HEK293 (cell line): ENCODE results near the gene NFIB.

Experiments
- CTCF ChIA-PET: fragments of 350-600 bp; formaldehyde crosslinking; extraction: SDS; loops from one replicate; lab custom pipeline; 2021; ENCODE audit warnings: antibody characterized with exemption; lab: Yijun Ruan, JAX
- POLR2A ChIA-PET: fragments of 300-600 bp; formaldehyde crosslinking; extraction: SDS; loops from one replicate; lab custom pipeline; 2020; ENCODE audit warnings: antibody characterized with exemption, inconsistent platforms; lab: Yijun Ruan, JAX
- H3K27ac ChIP-seq: fragments of 200-500 bp; sonication (Bioruptor generic); 2 replicates; pipeline ENCODE4 v1.5.1; 2014; ENCODE audit warnings: low read depth, low read length, control low read depth, inconsistent platforms; ENCODE audit errors: extremely low read depth
- H3K36me3 ChIP-seq, 2 experiments: fragments of 200-500 bp in 1 of 2; sonication (Bioruptor generic) in 1 of 2; 1 replicate in 1 of 2; 2 replicates in 1 of 2; pipeline ENCODE4 v1.5.1; 2014 to 2017; ENCODE audit warnings: inconsistent platforms in 2 of 2, low read length in 2 of 2; ENCODE audit not compliant: control insufficient read depth in 2 of 2, insufficient read depth in 1 of 2
- H3K4me1 ChIP-seq: fragments of 200-500 bp; sonication (Bioruptor generic); 2 replicates; pipeline ENCODE4 v1.5.1; 2014; ENCODE audit warnings: mild to moderate bottlenecking, low read length, inconsistent platforms; ENCODE audit not compliant: control insufficient read depth, insufficient read depth
- H3K4me3 ChIP-seq: 2 replicates; pipeline ENCODE4 v1.5.1; 2011; ENCODE audit warnings: low read depth, mild to moderate bottlenecking, control low read depth, low read length, moderate library complexity
- H3K9me3 ChIP-seq: fragments of 200-500 bp; sonication (Bioruptor generic); 2 replicates; pipeline ENCODE4 v1.5.1; 2014; ENCODE audit warnings: low read depth, low read length, inconsistent platforms; ENCODE audit not compliant: control insufficient read depth, insufficient read depth
- FEZF1 ChIP-seq: fragments of 450-650 bp; formaldehyde crosslinking; IDR thresholded peaks from 2 replicates; pipeline ENCODE4 v1.5.1; 2016; ENCODE audit warnings: missing biosample characterization, missing genetic modification characterization
- GLI2 ChIP-seq: fragments of 450-650 bp; formaldehyde crosslinking; IDR thresholded peaks from 2 replicates; pipeline ENCODE4; 2017; ENCODE audit warnings: missing biosample characterization, missing genetic modification characterization, low read depth, borderline replicate concordance
- GLI4 ChIP-seq: fragments of 450-650 bp; formaldehyde crosslinking; IDR thresholded peaks from 2 replicates; pipeline ENCODE4 v1.5.1; 2016; ENCODE audit warnings: missing biosample characterization, missing genetic modification characterization
- PRDM1 ChIP-seq: fragments of 450-650 bp; formaldehyde crosslinking; IDR thresholded peaks from 2 replicates; pipeline ENCODE4; 2016; ENCODE audit warnings: missing biosample characterization, missing genetic modification characterization
- SETDB1 ChIP-seq: IDR thresholded peaks from one replicate; pipeline ENCODE4 v1.6.1; 2017; ENCODE audit warnings: mild to moderate bottlenecking, low read length, moderate library complexity, mixed read lengths; ENCODE audit not compliant: insufficient read length
- TSHZ1 ChIP-seq: fragments of 450-650 bp; formaldehyde crosslinking; IDR thresholded peaks from 2 replicates; pipeline ENCODE4 v1.5.1; 2016; ENCODE audit warnings: missing biosample characterization, missing genetic modification characterization, borderline replicate concordance
- ZNF426 ChIP-seq: fragments of 450-650 bp; formaldehyde crosslinking; IDR thresholded peaks from 2 replicates; pipeline ENCODE4 v1.5.1; 2017; ENCODE audit warnings: missing biosample characterization, missing genetic modification characterization, mild to moderate bottlenecking, inconsistent platforms, moderate library complexity
- ZNF843 ChIP-seq: fragments of 450-650 bp; formaldehyde crosslinking; IDR thresholded peaks from 2 replicates; pipeline ENCODE4 v1.5.1; 2016; ENCODE audit warnings: missing biosample characterization, missing genetic modification characterization
- TF ChIP-seq, protein P1 (sequence below): fragments of 450-650 bp; formaldehyde crosslinking; IDR thresholded peaks from 2 replicates; pipeline ENCODE4 v1.5.1; 2016; ENCODE audit warnings: missing biosample characterization, missing genetic modification characterization
- TF ChIP-seq, protein P2 (sequence below): fragments of 450-650 bp; formaldehyde crosslinking; IDR thresholded peaks from 2 replicates; pipeline ENCODE4 v1.5.1; 2016; ENCODE audit warnings: missing biosample characterization, missing genetic modification characterization
- TF ChIP-seq, protein P3 (sequence below): fragments of 450-650 bp; formaldehyde crosslinking; IDR thresholded peaks from 2 replicates; pipeline ENCODE4 v1.5.1; 2016; ENCODE audit warnings: missing biosample characterization, missing genetic modification characterization, borderline replicate concordance

Gene NFIB

DNA sequence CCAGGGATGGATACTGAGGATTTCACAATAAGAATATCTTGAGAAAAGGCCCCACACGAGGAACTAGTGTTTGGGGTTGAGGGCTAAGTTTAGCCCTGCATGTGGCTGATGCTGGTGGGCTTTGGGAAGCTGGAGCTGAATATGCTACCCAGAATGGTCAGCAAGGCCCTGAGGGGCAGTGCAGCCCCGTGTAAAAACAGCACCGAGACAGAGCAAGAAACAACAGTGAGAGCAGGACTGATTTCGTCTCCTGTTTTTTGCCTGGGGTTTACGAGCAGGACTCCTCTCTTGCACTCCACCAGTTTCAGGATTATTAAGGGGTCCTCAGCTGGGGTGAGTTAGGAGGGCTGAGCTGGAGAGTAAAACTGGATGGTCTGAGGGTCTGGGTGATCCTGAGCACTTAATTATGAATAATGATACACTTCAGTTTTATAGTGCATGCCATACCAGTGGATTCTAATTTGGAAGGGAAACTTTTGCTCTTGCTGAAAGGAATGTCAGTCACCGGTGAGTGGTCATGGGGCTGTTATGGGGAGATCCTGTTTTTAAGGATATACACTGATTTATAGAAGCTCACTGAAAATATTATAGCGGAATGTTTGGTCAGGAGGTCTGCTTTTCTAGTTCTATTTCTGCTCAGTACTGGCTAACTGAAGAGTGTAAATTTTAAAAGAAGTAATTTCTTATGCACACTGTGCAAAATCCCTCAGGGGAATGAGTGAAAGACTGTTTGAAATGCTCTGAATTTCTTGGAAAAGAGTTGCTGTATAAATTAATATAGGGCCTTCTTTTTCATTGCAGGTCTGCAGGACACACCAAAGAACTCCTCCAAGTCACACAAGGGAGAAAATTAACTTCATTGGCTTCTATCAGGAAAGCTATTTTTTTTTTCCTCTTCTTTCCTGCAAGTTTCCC lies 42.7 kb upstream of the NFIB start:
- no peaks in the 10 kb centered on the region for H3K36me3 ChIP-seq
- ChIA-PET CTCF (interaction anchor here (0.6 to 1.2 kb wide), 6 partner anchors 20 to 496 kb away, joined by 3 to 4 read pairs (median 3); no protein-coding TSS in a partner anchor), POLR2A (no interaction called here)

GRCh38 chr9:14354201-14354600 lies 40.3 kb upstream of the NFIB start:
- Histone ChIP-seq H3K4me1 (peaks cover 3% of the 10 kb centered on the region; the same call in 1 of the 2 replicates), H3K27ac (no peak overlapping the region), H3K4me3 (no peak overlapping the region), H3K36me3 (no peaks in the 10 kb centered on the region), H3K9me3 (no peaks in the 10 kb centered on the region)
- TF ChIP-seq GLI2 (tag by site-specific recombination) = no peak
- TF ChIP-seq GLI4 (tag by site-specific recombination) = no peak
- TF ChIP-seq ZNF426 = no peak
- TF ChIP-seq TSHZ1 (tag by site-specific recombination) = no peak
- TF ChIP-seq, protein P1, sequence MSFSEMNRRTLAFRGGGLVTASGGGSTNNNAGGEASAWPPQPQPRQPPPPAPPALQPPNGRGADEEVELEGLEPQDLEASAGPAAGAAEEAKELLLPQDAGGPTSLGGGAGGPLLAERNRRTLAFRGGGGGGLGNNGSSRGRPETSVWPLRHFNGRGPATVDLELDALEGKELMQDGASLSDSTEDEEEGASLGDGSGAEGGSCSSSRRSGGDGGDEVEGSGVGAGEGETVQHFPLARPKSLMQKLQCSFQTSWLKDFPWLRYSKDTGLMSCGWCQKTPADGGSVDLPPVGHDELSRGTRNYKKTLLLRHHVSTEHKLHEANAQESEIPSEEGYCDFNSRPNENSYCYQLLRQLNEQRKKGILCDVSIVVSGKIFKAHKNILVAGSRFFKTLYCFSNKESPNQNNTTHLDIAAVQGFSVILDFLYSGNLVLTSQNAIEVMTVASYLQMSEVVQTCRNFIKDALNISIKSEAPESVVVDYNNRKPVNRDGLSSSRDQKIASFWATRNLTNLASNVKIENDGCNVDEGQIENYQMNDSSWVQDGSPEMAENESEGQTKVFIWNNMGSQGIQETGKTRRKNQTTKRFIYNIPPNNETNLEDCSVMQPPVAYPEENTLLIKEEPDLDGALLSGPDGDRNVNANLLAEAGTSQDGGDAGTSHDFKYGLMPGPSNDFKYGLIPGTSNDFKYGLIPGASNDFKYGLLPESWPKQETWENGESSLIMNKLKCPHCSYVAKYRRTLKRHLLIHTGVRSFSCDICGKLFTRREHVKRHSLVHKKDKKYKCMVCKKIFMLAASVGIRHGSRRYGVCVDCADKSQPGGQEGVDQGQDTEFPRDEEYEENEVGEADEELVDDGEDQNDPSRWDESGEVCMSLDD (tag by site-specific recombination) = no peak
- TF ChIP-seq PRDM1 (tag by site-specific recombination) = no peak
- TF ChIP-seq FEZF1 (tag by site-specific recombination) = no peak
- no peak for TF ChIP-seq ZNF843 (tag by site-specific recombination)
- TF ChIP-seq, protein P2, sequence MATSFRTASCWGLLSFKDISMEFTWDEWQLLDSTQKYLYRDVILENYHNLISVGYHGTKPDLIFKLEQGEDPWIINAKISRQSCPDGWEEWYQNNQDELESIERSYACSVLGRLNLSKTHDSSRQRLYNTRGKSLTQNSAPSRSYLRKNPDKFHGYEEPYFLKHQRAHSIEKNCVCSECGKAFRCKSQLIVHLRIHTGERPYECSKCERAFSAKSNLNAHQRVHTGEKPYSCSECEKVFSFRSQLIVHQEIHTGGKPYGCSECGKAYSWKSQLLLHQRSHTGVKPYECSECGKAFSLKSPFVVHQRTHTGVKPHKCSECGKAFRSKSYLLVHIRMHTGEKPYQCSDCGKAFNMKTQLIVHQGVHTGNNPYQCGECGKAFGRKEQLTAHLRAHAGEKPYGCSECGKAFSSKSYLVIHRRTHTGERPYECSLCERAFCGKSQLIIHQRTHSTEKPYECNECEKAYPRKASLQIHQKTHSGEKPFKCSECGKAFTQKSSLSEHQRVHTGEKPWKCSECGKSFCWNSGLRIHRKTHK (tag by site-specific recombination) = no peak
- TF ChIP-seq, protein P3, sequence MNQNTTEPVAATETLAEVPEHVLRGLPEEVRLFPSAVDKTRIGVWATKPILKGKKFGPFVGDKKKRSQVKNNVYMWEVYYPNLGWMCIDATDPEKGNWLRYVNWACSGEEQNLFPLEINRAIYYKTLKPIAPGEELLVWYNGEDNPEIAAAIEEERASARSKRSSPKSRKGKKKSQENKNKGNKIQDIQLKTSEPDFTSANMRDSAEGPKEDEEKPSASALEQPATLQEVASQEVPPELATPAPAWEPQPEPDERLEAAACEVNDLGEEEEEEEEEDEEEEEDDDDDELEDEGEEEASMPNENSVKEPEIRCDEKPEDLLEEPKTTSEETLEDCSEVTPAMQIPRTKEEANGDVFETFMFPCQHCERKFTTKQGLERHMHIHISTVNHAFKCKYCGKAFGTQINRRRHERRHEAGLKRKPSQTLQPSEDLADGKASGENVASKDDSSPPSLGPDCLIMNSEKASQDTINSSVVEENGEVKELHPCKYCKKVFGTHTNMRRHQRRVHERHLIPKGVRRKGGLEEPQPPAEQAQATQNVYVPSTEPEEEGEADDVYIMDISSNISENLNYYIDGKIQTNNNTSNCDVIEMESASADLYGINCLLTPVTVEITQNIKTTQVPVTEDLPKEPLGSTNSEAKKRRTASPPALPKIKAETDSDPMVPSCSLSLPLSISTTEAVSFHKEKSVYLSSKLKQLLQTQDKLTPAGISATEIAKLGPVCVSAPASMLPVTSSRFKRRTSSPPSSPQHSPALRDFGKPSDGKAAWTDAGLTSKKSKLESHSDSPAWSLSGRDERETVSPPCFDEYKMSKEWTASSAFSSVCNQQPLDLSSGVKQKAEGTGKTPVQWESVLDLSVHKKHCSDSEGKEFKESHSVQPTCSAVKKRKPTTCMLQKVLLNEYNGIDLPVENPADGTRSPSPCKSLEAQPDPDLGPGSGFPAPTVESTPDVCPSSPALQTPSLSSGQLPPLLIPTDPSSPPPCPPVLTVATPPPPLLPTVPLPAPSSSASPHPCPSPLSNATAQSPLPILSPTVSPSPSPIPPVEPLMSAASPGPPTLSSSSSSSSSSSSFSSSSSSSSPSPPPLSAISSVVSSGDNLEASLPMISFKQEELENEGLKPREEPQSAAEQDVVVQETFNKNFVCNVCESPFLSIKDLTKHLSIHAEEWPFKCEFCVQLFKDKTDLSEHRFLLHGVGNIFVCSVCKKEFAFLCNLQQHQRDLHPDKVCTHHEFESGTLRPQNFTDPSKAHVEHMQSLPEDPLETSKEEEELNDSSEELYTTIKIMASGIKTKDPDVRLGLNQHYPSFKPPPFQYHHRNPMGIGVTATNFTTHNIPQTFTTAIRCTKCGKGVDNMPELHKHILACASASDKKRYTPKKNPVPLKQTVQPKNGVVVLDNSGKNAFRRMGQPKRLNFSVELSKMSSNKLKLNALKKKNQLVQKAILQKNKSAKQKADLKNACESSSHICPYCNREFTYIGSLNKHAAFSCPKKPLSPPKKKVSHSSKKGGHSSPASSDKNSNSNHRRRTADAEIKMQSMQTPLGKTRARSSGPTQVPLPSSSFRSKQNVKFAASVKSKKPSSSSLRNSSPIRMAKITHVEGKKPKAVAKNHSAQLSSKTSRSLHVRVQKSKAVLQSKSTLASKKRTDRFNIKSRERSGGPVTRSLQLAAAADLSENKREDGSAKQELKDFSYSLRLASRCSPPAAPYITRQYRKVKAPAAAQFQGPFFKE (tag by site-specific recombination) = no peak
- CTCF ChIA-PET = interaction anchor here (0.6 to 3.5 kb wide), 45 partner anchors 8 to 1320 kb away, joined by 3 to 38 read pairs (median 5); no protein-coding TSS in a partner anchor
- POLR2A ChIA-PET = interaction anchor here (0.7 to 2.5 kb wide), 5 partner anchors 25 to 249 kb away, joined by 3 to 6 read pairs (median 5); partner anchors contain the start of gene NFIB

More for the DNA sequence above, 42.7 kb upstream of the NFIB start:
- TF ChIP-seq SETDB1 = no peak
- Histone ChIP-seq H3K27ac (no peak overlapping the region), H3K4me3 (no peak overlapping the region), H3K4me1 (peaks cover 9% of the 10 kb centered on the region; the same call in 1 of the 2 replicates), H3K9me3 (no peaks in the 10 kb centered on the region)
